ENCODE measurements around the gene SFT2D3.

The SFT2D3 gene

GRCh38 chr2:127672341-127673224, 28.7 kb upstream of the SFT2D3 start:
- Histone ChIP-seq H3K9me3 (no peaks in the 10 kb centered on the region), H3K27me3 (no peaks in the 10 kb centered on the region), H3K36me3 (no peaks in the 10 kb centered on the region), H3K4me3 (peak overlapping the region; percentile 89 to 97), H3K4me1 (peaks cover 0 to 71% (median 52%) of the 10 kb centered on the region in 4 donors), H3K27ac (peak overlapping the region; percentile 93 to 95)
- intact Hi-C loops (cut with DNase I; ENCODE audit: low total_unique reads) = loop anchor here (10.0 kb wide), 1 partner anchor 288 kb away; the partner anchor contains the start of gene MAP3K2
- peak in 1 of 2 donors; percentile 81 for DNase-seq
- TF ChIP-seq CTCF (IDR thresholded peaks at IDR 0.05) = no peak

- peak overlapping the region; percentile 93 to 95 for H3K27ac ChIP-seq
- H3K4me1 ChIP-seq = peaks cover 0 to 71% (median 52%) of the 10 kb centered on the region in 4 donors
- peak overlapping the region; percentile 89 to 97 for H3K4me3 ChIP-seq
- no peak for TF ChIP-seq CTCF (IDR thresholded peaks at IDR 0.05)
- no peaks in the 10 kb centered on the region for H3K36me3 ChIP-seq
- peak in 1 of 2 donors; percentile 58 for DNase-seq
- H3K27me3 ChIP-seq = no peaks in the 10 kb centered on the region
- H3K9me3 ChIP-seq = no peaks in the 10 kb centered on the region
- intact Hi-C loops (cut with DNase I; ENCODE audit: low total_unique reads) = loop anchor here (2.0 to 10.0 kb wide), 2 partner anchors 21 to 289 kb away; partner anchors contain the start of gene MAP3K2
Observed at GRCh38 chr2:127673291-127674069, 27.8 kb upstream of the SFT2D3 start.

GRCh38 chr2:127674241-127675209, 26.8 kb upstream of the SFT2D3 start:
- Histone ChIP-seq H3K9me3 (no peaks in the 10 kb centered on the region), H3K36me3 (no peaks in the 10 kb centered on the region), H3K27me3 (no peaks in the 10 kb centered on the region), H3K27ac (peak overlapping the region; percentile 93 to 95), H3K4me1 (peaks cover 0 to 61% (median 45%) of the 10 kb centered on the region in 4 donors), H3K4me3 (peak overlapping the region; percentile 89 to 97)
- peak; percentile 61 to 90 for DNase-seq
- no peak for TF ChIP-seq CTCF (IDR thresholded peaks at IDR 0.05)
- intact Hi-C loops (cut with DNase I; ENCODE audit: low total_unique reads) = loop anchor here (2.0 to 10.0 kb wide), 2 partner anchors 22 to 290 kb away; partner anchors contain the start of gene MAP3K2

- peak within 1 kb of the TSS; percentile 93 to 95 for H3K27ac ChIP-seq
- H3K9me3 ChIP-seq = no peaks in the 10 kb centered on the region
- H3K4me3 ChIP-seq = peak within 1 kb of the TSS; percentile 89 to 97
- DNase-seq = peak in 1 of 2 donors; percentile 46
- intact Hi-C loops (cut with DNase I; ENCODE audit: low total_unique reads) = loop anchor here (2.0 to 10.0 kb wide), 2 partner anchors 23 to 291 kb away; partner anchors contain the start of gene MAP3K2
- peaks cover 0 to 53% (median 42%) of the 10 kb centered on the region in 4 donors for H3K4me1 ChIP-seq
- TF ChIP-seq CTCF (IDR thresholded peaks at IDR 0.05) = peak in 1 of 2 experiments; percentile 5
- no peaks in the 10 kb centered on the region for H3K36me3 ChIP-seq
- no peaks in the 10 kb centered on the region for H3K27me3 ChIP-seq
Observed at GRCh38 chr2:127675331-127676261, 25.7 kb upstream of the SFT2D3 start, which contains the start of gene LIMS2. Gene LIMS2, minus strand, starts transcription at chr2:127675530. Its CDS starts 506 bp downstream, at chr2:127675024.

All from tibial artery (tissue), 4 donors.